Activated effector memory CD4-positive, alpha-beta T cell treated with Interleukin-2 at 50 U/mL for 16 hours (primary cell): ENCODE results near the gene ARL6IP5.
A peak's percentile ranks its signal among the peaks of the same experiment; 100 is the strongest.

Experiments used
- DNase-seq: peaks from one replicate; pipeline ENCODE4 v3.0.0-alpha.2; 2020

ARL6IP5 gene, protein sequence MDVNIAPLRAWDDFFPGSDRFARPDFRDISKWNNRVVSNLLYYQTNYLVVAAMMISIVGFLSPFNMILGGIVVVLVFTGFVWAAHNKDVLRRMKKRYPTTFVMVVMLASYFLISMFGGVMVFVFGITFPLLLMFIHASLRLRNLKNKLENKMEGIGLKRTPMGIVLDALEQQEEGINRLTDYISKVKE

DNA sequence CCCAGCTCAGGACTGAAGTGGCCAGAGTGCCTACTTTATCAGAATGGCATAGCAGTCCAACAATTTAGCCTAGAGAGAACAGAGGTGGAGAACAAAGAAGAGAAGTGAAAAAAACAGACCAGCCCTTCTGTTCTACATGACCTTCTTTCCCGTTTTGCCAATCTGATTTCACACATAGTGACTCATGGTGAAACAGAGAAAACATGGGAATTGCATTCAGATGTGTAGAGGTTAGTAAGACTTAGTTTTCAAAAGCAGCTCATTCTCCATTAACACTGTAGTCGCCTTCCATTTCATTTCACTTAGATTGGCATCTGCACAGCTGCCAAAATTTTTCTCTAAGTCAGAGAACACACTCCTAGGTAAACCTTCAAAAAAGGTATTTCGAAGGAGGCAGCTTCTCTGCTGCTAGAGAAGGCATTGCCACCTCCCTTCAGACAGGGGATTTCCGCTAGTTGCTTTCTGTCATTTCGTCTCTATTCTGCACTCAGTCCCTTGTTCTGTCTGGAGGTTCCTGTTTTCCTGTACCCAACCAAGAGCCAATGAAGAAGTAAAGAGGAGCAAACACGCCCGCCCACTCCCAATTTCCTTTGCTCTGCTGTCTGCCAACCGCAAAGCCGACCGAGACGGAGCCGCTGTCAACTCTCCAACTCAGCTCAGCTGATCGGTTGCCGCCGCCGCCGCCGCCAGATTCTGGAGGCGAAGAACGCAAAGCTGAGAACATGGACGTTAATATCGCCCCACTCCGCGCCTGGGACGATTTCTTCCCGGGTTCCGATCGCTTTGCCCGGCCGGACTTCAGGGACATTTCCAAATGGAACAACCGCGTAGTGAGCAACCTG lies at the start of gene ARL6IP5:
Gene ARL6IP5 (plus strand): TSS at position 612 of the 842 bp plus-strand sequence. CDS start 111 bp downstream, at position 723.
- DNase-seq = peak; percentile 85

DNA sequence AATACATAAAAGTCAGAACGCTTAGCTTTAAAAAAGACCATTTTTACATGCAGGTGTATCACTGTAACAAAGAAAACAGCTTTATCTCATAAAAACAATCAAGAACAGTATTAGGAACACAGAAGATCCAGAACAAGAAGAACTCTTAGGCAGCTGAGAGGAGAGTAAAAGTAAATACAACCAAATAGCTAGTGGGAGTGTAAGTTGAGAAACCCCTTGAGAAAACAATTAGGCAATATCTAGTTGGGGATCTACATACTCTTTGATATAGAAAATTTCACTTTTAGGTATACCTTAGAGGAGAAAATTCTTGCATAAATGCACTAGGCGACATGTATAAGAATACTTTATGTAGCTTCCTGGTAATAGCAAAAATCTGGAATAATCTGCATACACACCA lies 40.1 kb upstream of the ARL6IP5 start:
- DNase-seq = no peak

DNA sequence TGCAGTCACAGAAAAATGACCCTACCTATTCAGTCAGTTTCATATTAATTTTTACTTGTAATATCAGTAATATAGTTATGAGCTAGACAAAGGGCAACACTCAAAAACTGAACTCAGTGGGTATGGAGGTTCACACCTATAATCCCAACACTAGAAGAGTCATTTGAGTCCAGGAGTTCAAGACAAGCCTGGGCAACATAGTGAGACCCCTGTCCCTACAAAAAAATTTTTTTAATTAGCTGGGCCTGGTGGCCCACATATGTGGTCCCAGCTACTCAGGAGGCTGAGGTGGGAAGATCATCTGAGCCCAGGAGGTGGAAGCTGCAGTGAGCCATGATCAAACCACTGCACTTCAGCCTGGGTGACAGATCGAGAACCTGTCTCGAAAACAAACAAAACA lies 35.7 kb upstream of the ARL6IP5 start:
- no peak for DNase-seq

DNA sequence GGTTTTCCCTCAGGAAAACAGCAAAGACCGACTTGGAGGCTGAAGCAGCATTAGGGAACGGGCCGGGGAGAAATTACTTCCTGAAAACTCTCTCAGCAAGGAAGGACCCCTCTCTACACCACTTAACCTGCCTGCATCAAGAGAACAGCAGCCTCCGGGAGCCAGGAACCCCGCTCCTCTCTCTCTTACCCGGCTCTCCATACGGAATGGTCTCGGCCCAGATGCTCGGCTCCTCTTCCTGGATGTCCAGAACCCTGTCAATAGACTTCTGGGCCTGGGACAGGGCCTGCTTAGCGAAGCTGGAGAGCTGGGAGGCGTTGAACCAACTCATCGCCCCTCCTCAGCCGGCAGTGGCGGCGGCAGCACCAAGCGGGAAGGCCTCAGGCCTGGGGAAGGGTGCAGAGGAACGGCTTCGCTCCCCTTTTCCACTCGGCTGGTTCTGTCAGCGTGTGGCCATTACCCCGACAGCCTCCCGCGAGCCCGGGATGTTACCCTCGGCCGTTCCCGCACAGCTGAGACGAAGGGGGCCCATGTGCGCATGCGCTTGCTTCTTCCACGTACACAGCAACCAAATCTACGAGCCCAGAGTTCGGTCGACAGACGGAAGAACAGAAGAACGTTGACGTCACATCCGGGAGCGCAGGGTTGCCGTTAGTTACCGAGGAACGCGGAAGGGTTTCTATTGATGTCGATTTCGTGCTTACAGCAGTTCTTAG lies 32.8 kb upstream of the ARL6IP5 start, which contains the start of gene TMF1:
Gene TMF1 (minus strand): TSS at position 578 of the 716 bp plus-strand sequence. CDS start 247 bp downstream, at position 331.
- DNase-seq = peak; percentile 93

DNA sequence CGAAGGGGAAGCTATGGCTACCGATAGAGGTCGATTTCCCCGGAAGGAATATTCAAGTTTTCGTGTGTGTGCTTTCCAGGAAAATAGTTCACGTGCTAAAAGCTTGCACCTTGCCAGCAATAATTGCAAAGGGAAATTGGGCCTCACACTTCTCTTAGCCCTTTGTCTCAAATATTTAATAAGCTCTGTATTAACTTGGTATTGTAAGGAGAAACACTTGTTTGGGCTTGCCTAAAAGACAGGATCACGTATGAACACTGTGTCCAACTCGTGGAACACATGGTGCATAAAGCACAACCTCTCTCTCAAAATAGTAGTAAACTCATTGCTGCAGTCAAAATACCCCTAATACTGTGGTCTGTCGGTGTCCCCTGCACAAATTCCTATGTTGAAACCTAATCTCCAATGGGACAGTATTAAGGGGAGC lies 32.3 kb upstream of the ARL6IP5 start:
- DNase-seq = no peak

DNA sequence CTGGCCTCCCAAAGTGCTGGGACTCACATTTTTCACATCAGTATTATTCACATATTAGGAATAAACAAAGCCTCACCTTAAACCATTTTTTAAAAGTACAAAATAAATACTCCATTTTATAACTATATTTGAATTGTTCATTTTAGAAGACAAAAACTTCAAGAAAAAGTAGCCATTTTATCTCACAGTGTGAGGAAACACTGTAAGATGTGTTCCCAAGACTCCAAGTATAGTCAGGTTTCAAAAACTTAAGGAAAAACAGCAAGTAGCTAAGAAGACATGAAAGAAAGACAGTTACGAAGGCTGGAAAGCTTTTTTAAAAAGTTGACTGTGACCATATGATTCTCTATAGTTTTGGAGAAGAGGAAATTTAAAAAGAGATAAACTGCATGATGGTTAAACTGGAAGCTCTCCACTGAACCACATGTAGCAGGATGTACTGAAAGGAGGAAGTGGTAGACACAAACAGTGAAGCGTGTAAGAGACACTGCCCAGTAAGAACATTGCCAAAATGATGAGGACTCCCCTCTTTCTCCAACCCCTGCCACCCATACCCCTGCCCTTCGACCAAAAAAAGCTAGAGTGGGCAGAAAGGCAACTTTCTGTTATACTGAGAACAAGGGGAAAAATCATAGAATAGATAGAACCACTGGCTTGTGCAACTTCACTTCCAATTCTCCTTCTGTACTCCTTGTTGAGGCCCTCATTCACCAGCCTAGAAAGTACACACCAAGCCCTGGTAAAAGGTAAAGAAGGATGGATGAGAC lies 26.4 kb upstream of the ARL6IP5 start:
- DNase-seq = no peak

DNA sequence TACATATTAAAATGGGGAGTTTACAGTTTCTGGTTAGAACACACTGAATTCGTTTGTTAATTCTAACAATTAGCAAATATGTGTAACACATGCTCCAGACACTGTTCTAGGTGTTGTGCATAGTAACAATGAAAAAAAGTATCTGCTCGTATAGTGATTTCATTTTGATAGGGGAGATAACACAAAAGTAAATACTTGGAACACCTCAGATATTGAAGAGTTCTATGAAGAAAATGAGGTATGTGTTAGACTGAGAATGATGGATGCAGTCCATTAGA lies 25.9 kb upstream of the ARL6IP5 start:
- no peak for DNase-seq

DNA sequence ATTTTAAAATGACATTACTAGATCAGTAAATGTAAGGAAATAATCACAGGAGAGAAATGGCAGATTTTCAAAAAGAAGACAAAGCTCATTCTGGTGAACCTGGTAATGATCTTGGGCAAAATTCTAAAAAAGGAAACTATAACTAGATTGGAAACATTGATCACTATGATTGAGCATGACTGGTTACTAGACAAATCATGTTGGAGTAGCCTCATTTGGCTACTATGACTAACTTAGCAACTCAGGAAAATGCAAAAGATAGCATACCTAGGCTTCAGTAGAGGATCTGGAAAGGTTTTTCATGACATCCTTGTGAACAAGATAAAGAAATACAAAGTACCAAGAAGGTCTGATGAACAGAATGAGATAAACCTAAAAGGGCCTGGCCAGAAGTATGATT lies 25.0 kb upstream of the ARL6IP5 start:
- DNase-seq = no peak

DNA sequence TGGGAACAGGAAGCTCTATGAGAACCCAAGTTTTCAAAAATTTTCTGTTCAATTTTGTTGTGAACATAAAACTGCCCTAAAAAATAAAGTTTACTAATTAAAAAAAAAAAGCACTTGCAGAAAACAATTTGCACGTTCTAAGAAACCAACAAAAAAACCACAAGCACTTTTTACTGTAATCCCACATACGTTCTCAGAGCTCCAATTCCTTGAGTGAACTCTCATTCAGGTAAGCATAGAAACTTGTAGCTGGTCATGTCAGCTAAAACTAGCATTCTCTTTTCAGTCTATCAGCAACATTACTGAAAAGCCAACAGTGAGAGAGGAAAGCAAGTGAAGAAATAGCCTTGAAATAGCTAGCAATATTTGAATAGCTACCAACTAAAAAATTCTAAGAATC lies 21.1 kb upstream of the ARL6IP5 start:
- DNase-seq = no peak

DNA sequence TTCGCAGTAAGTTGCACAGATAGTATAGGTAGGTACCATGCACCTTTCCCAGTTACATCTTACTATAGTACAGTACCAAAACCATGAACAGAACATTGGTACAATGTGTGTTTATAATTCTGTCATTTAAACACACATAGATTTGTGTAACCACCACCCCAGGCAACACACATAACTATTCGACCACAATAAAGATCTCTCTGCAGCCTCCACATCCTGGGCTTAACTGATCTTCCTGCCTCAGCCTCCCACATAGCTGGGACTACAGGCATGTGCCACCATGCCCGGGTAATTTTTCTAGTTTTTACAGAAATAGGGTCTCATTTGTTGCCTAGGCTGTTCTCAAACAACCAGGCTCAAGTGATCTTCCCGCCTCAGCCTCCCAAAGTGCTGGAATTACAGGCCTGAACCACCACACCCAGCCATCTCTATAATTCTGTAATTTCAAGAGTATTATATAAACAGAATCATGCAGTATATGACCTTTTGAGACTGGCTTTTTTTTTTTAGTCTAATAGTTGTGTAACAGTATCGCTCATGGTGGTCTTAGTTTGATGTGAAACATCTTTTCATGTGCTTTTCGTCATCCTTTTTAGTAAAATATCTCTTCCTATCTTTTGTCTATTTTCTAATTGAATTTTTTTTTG lies 19.3 kb upstream of the ARL6IP5 start:
- no peak for DNase-seq

DNA sequence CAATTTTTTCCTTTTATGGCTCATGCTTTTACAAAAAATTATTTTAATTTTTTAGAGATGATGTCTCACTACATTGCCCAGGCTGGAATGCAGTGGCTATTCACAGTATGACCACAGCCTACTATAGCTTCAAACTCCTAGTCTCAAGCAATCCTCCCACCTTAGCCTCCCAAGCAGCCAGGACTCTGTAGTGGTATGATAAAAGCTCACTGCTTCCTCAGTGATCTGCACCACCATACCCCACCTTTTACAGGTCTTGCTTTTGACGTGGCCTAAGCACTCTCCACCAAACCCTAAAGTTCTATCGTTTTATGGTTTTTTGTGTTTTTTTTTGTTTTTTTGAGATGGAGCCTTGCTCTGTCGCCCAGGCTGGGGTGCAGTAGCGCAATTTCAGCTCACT lies 18.6 kb upstream of the ARL6IP5 start:
- DNase-seq = no peak

DNA sequence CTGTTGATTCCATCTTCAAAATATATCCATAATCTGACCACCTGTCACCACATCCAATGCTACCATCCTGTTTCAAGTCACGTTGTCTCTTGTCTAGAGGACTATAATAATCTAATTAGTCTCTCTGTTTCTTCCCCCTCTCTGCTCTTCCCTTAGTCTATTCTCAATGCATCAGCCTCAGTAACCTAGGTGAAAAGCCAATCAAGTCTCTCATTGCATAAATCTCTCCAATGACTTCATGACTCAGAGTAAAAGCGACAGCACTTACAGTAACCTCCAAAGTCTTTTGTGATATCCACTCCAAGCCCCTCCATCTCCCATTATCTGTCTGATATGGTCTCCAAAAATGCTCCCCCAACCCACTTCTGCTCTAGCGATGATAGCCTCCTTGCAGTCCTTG lies 11.8 kb upstream of the ARL6IP5 start:
- DNase-seq = no peak

DNA sequence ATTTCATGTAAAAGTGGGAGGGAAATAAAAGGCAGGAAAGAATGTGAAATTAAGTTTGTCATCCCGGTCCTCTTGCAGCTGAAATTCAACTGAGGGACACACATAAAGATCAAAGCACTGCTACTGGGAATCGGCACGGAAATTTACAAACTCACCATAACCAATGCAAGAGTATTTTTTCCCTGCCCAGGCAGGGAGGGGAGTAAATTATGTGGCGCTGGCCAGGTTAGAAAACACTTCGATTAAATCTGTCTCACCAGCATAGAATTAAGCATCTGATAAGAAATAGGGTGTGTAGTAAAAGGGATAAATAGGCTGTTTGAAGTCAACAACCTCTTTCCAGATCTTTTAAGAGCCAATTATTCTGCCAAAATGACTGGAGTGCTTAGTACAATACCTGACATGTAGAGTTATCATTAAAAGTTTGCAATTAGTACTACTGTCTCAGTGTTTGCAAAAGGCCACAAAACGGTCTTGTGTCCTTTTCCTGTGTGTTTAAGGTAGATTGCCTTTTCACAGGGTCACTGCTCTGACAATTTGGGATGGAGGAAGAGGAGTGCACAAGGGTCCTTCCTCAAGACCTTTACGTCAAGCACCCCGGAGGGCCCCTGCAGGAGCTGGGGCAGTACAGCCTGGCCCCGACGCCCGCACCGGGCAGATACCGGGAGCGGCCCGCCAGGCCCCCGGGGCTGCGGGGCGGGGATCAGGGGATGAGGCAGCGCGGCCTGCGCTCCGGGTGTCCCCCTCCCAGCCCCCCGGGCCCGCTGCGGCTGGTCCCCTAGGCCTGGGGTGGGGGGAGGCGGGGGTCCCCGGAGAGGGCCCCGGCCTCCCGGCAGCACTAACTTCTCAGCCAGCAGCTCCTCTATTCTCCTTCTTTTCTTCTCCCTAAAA lies 5.2 kb upstream of the ARL6IP5 start:
- no peak for DNase-seq

DNA sequence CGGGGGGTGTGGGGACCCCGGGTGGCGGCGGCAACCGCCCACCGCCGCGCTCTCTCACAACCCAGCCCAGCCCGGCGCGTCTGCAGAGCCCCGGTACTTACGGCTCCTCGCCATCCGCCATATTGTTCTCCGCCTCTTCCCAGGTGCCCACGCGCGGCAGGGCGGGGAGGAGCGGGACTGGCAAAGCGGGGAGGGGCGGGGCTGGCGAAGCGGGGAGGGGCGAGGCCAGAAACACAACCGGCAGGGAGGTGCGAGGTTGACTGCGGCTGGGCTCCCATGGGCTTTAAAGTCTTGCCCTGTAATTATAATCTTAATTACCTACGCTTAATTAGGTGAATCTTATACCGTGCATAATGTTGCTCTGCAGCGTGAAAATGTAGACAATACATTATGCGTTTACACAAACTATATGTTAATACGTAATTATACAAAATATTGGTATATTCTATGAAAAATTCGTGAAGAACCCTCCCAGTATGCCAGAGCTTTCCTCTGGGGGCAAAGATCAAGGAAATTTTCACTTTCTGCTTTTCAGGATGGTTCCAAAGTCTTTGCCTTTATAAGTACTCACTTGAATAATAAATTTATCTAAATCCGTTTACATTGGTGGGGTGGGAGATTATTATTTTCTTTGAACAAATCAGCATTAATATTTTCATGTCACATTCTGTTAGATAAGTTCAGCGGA lies 4.4 kb upstream of the ARL6IP5 start, which contains the start of gene UBA3:
Gene UBA3 (minus strand): TSS at position 133 of the 688 bp plus-strand sequence. CDS start 12 bp downstream, at position 121.
- peak; percentile 88 for DNase-seq

DNA sequence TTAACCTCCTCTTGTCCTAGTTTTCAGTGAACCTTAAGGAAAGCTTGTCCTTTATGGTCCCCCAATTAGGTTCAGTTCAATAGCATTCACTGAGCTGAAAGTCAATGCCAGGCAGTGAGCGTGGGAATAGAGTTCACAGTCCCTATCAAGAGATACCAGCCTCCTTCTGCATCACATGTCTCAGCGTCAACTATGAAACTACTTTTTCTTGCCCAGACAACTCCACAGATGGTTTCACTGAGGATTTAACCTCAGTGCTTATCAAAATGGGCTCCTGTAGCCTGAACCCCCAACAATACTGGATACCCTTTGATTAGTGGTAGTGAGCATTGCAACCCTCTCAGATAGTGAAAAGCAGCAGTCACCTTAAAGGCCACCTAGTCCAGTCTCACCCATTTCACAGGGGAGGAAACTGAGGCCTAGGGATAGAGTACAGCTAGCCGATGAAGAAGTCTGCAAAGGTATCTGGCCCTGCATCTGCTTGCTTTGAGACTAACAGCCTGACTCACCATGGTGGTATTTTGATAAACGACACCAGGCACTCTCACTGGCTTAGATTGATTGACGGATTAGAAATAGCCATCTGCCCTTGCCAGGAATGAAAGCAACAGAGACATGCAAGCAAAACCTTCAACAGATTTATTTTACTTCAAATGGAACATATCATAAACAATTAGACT lies 3.0 kb upstream of the ARL6IP5 start:
- DNase-seq = no peak

DNA sequence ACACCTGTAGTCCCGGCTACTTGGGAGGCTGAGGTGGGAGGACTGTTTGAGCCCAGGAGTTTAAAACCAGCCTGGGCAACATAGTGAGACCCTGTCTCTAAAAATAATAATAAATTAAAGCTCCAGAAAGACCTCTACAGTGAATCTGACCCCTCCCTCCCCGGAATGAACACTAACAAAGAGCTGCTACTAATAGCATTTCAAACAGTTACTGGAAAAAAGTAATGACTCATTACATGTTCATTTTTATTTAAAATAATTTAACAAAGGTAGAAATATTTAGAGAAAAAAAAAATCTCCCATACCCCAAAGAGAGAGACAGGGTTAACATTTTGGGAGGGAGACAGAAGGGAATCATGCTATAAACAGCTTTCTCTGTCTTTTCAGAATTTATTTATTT lies 2.4 kb upstream of the ARL6IP5 start:
- DNase-seq = no peak

DNA sequence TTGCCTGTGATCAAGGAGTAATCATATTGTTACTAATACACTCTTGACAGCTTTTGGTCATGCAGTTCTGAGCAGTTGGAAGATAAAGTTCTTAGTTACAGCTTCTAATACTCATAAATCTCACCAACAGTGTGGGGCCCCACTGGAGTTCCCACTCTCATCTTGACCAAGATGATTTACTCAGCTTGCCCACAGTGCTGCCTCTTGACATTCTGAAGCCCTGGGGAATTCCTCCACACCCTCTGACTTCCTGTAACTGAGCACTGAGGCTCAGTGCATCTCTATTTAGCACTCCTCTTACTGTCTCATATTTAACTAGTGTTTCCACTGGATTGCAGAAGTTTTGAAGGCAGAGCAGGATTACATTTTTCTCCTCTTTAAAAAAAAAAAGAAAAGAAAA lies 1.9 kb upstream of the ARL6IP5 start:
- no peak for DNase-seq

DNA sequence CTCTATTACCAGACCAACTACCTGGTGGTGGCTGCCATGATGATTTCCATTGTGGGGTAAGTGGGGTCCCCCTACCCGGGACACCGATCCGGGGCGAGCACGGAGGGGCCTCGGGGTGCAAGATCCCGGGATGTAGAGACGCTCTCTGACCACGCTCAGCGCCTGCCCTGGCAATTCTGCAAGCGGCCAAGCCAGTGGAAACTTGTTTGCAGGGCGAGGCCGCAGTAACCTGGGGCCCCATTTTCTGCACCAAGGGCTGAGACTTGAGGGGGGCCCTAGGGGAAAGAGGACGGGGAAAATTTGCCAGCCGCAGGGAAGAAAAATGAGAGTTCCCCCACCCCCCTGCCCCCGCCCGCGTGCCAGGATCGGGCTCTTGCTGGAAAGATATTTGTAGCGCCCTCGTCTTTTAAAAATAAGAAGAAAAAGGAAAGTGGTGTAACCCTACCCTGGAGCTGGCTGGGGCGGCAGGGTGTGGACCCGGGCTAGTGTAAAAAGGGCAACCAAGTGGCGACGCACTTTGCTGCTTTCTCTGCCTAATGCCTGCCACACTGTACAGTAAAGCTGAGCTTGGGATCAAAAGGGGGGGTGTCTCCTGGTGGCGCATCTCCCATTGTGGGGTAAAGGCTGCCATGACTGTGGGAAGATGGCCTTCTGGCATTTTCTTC lies 563 bp downstream of the ARL6IP5 start:
- DNase-seq = no peak
